ENCODE data around the gene CNP.

CNP gene

GRCh38 chr17:41982026-41982760 lies 15.6 kb downstream of the CNP start:
- H3K27me3 ChIP-seq (replicated peaks; ENCODE audit: control insufficient read depth, insufficient read depth, low read length) = no peaks in the 10 kb centered on the region
- no peak for DNase-seq (ENCODE audit: extremely low read depth, insufficient read length)
- peaks cover 34% of the 10 kb centered on the region for H3K36me3 ChIP-seq (ENCODE audit: control insufficient read depth, insufficient read depth, low read length)
- H3K4me3 ChIP-seq (replicated peaks; ENCODE audit: low read depth, low read length) = no peak overlapping the region
- TF ChIP-seq CTCF (IDR thresholded peaks at IDR 0.05; ENCODE audit: insufficient read depth, low read length, poor library complexity, severe bottlenecking) = no peak

- no peak for TF ChIP-seq CTCF (IDR thresholded peaks at IDR 0.05; ENCODE audit: insufficient read depth, low read length, poor library complexity, severe bottlenecking)
- Histone ChIP-seq H3K36me3 (ENCODE audit: control insufficient read depth, insufficient read depth, low read length) (peaks cover 38% of the 10 kb centered on the region), H3K27me3 (replicated peaks; ENCODE audit: control insufficient read depth, insufficient read depth, low read length) (no peaks in the 10 kb centered on the region), H3K4me3 (replicated peaks; ENCODE audit: low read depth, low read length) (no peak overlapping the region)
- DNase-seq (ENCODE audit: extremely low read depth, insufficient read length) = no peak
Observed at GRCh38 chr17:41984454-41984853, 17.9 kb downstream of the CNP start.

GRCh38 chr17:41985919-41986318 lies 19.3 kb downstream of the CNP start:
- Histone ChIP-seq H3K4me3 (replicated peaks; ENCODE audit: low read depth, low read length) (no peak overlapping the region), H3K36me3 (ENCODE audit: control insufficient read depth, insufficient read depth, low read length) (peaks cover 33% of the 10 kb centered on the region), H3K27me3 (replicated peaks; ENCODE audit: control insufficient read depth, insufficient read depth, low read length) (no peaks in the 10 kb centered on the region)
- TF ChIP-seq CTCF (IDR thresholded peaks at IDR 0.05; ENCODE audit: insufficient read depth, low read length, poor library complexity, severe bottlenecking) = no peak
- no peak for DNase-seq (ENCODE audit: extremely low read depth, insufficient read length)

- no peak overlapping the region for H3K4me3 ChIP-seq (replicated peaks; ENCODE audit: low read depth, low read length)
- H3K27me3 ChIP-seq (replicated peaks; ENCODE audit: control insufficient read depth, insufficient read depth, low read length) = no peaks in the 10 kb centered on the region
- no peak for TF ChIP-seq CTCF (IDR thresholded peaks at IDR 0.05; ENCODE audit: insufficient read depth, low read length, poor library complexity, severe bottlenecking)
- H3K36me3 ChIP-seq (ENCODE audit: control insufficient read depth, insufficient read depth, low read length) = peaks cover 31% of the 10 kb centered on the region
- DNase-seq (ENCODE audit: extremely low read depth, insufficient read length) = no peak
Observed at GRCh38 chr17:41986634-41987033, 20.0 kb downstream of the CNP start.

- H3K27me3 ChIP-seq (replicated peaks; ENCODE audit: control insufficient read depth, insufficient read depth, low read length) = no peaks in the 10 kb centered on the region
- TF ChIP-seq CTCF (IDR thresholded peaks at IDR 0.05; ENCODE audit: insufficient read depth, low read length, poor library complexity, severe bottlenecking) = no peak
- no peak for DNase-seq (ENCODE audit: extremely low read depth, insufficient read length)
- H3K36me3 ChIP-seq (ENCODE audit: control insufficient read depth, insufficient read depth, low read length) = peaks cover 30% of the 10 kb centered on the region
- no peak overlapping the region for H3K4me3 ChIP-seq (replicated peaks; ENCODE audit: low read depth, low read length)
Observed at GRCh38 chr17:41987642-41988041, 21.0 kb downstream of the CNP start.

- H3K36me3 ChIP-seq (ENCODE audit: control insufficient read depth, insufficient read depth, low read length) = peaks cover 30% of the 10 kb centered on the region
- TF ChIP-seq CTCF (IDR thresholded peaks at IDR 0.05; ENCODE audit: insufficient read depth, low read length, poor library complexity, severe bottlenecking) = no peak
- DNase-seq (ENCODE audit: extremely low read depth, insufficient read length) = no peak
Observed at GRCh38 chr17:41988418-41988817, 21.8 kb downstream of the CNP start.

More at GRCh38 chr17:41988418-41988817, 21.8 kb downstream of the CNP start:
- no peaks in the 10 kb centered on the region for H3K27me3 ChIP-seq (replicated peaks; ENCODE audit: control insufficient read depth, insufficient read depth, low read length)
- H3K4me3 ChIP-seq (replicated peaks; ENCODE audit: low read depth, low read length) = no peak overlapping the region
